22Rv1 (cell line): ENCODE data around the gene ZCWPW1.

ENCODE experiments used
- H3K27ac ChIP-seq: fragments of 450-650 bp; 2 replicates; pipeline ENCODE4 v1.5.1; 2017
- ZFX ChIP-seq: fragments of 450-650 bp; IDR thresholded peaks from 2 replicates; pipeline ENCODE4 v1.6.1; 2017; ENCODE audit warnings: antibody characterized with exemption, borderline replicate concordance
- TF ChIP-seq, protein P1 (sequence below): fragments of 450-650 bp; IDR thresholded peaks from 2 replicates; pipeline ENCODE4 v1.5.1; 2017; ENCODE audit warnings: mild to moderate bottlenecking

Gene ZCWPW1

DNA sequence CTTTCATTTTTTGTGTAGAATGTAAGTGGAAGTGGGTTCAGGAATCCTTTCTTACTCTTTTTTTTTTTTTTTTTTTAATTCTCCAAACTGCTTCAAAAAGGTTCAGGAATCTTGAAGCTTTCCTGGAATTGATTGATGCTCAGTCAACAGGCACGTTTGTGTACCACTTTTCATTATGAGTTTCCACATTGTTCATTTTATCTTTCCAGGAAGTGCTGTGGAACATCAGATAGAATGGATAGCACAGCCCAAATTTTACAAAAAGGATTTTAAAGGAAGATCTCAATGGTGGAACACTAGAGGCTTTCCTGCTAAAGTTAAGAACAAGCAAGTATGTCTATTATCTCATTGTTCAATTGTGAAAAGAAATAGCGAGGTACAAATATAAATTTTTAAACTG lies 9.7 kb upstream of the ZCWPW1 start:
- TF ChIP-seq, protein P1, sequence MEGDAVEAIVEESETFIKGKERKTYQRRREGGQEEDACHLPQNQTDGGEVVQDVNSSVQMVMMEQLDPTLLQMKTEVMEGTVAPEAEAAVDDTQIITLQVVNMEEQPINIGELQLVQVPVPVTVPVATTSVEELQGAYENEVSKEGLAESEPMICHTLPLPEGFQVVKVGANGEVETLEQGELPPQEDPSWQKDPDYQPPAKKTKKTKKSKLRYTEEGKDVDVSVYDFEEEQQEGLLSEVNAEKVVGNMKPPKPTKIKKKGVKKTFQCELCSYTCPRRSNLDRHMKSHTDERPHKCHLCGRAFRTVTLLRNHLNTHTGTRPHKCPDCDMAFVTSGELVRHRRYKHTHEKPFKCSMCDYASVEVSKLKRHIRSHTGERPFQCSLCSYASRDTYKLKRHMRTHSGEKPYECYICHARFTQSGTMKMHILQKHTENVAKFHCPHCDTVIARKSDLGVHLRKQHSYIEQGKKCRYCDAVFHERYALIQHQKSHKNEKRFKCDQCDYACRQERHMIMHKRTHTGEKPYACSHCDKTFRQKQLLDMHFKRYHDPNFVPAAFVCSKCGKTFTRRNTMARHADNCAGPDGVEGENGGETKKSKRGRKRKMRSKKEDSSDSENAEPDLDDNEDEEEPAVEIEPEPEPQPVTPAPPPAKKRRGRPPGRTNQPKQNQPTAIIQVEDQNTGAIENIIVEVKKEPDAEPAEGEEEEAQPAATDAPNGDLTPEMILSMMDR = no peak
- no peak for TF ChIP-seq ZFX
- peak overlapping the region; percentile 100; the same call in 1 of the 2 replicates for H3K27ac ChIP-seq

DNA sequence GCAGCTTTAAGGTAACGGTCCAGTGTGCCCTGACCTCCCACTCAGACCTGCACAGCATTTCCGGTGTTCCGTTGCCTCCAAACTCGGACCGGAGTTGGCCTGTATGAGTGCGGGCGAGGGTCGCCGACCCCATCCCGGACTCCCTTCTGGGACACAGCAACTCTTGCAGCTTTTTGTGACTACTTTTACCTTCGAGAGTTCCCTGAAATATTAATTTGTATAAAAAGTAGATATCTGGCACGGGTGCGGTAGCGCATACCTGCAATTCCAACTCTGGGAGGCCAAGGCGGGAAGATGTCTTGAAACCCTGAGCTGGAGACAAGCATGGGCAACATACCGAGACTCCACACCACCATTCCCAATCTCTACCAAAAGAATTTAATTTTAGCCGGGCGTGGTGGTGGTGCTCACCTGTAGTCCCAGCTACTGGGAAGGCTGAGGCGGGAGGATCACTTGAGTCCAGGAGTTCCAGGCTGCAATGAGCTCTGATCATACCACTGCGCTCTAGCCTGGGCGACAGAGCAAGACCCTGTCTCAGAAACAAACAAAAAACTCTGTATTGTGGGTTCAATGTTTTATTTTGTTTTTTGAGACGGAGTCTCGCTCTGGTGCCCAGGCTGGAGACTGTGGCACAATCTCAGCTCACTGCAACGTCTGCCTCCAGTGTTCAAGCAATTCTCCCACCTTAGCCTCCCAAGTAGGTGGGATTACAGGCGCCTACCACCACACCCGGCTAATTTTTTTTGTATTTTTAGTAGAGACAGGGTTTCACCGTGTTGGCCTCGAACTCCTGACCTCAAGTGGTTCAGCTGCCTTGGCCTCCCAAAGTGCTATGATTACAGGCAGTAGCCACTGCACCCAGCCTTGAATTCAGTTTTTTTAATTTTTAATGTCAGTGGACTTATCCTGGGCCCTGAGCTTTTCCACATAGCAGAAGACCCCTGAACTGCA lies 8.9 kb upstream of the ZCWPW1 start:
- no peak for TF ChIP-seq ZFX
- TF ChIP-seq, protein P1 = no peak
- H3K27ac ChIP-seq = peak overlapping the region; percentile 100

DNA sequence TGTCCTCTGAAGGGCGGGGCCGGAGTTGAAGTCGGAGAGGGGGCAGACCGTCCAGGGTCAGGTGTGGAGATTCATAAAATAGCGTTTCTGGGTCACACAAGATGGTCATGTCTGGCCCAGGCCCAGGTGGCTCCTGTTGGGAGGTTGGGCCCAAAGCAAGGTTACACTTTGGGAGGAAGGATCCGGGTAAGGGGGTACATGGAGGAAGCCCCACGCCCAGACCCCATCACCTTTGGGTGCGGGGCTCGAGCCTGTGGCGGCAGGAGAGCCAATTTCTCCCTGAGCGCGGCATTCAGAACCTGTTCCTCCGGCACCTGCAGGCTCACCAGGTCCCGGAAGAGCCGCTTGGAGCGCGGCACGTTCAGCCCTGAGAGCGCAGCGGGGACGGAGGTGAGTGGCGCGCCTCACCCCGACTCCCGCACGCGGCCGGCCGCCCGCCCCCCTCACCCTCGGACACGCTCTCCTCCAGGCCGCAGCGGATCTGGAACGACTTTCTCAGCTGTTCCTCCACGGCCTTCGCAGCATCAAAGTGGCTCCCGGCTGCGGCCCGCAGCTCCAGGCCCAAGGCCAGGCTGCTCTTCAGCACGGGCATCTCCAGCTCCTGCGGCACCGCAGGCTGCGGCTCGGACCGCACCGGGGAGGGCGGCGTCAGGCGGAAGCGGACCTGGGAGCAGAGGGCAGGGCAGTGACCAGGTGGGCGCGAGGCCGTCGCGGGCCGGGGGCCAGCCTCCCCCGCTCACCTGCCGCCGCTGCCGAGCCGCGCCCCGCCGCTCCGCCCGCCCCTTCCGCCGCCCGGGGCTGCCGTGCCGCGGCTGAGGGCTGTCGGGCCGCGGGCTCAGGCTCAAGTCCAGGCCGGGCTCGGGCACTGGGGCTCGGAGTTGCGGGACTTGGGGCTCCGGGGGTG lies 7.2 kb upstream of the ZCWPW1 start:
- H3K27ac ChIP-seq = peak overlapping the region; percentile 100
- no peak for TF ChIP-seq ZFX
- TF ChIP-seq, protein P1 = no peak

DNA sequence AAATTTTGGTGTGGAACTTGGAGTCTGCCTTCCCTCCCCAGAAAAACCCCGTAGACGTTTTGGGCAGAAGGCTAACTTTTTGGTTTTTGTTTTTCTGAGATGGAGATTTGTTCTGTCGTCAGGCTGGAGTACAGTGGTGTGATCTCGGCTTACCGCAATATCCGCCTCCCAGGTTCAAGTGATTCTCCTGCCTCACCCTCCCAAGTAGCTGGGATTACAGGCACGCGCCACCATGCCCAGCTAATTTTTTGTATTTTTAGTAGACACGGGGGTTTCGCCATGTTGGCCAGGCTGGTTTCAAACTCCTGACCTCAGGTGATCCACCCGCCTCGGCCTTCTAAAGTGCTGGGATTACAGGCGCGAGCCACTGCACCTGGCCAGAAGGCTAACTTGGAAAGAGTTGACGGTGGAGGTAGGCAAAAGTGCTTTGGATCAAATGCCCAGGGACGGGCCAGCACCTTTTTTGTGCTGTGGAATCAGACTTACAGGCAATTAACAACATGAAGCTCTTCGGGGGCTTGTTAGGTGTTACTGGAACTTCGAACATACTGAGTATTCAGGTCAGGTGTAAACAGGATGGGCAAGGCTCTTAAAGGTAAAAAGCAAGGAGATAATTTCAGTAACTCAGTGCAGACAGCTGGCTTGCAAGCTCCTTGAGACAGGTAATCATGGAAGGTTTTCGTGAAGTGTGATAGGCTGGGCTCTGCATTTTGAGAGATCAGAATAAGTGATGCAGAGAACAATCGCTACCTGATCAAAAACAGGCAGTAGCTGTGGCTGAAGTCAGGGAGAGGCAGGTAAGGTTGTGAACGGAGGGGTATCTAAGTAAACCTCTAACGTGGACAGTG lies 6.0 kb upstream of the ZCWPW1 start:
- H3K27ac ChIP-seq = peak overlapping the region; percentile 100
- no peak for TF ChIP-seq ZFX
- TF ChIP-seq, protein P1 = no peak

DNA sequence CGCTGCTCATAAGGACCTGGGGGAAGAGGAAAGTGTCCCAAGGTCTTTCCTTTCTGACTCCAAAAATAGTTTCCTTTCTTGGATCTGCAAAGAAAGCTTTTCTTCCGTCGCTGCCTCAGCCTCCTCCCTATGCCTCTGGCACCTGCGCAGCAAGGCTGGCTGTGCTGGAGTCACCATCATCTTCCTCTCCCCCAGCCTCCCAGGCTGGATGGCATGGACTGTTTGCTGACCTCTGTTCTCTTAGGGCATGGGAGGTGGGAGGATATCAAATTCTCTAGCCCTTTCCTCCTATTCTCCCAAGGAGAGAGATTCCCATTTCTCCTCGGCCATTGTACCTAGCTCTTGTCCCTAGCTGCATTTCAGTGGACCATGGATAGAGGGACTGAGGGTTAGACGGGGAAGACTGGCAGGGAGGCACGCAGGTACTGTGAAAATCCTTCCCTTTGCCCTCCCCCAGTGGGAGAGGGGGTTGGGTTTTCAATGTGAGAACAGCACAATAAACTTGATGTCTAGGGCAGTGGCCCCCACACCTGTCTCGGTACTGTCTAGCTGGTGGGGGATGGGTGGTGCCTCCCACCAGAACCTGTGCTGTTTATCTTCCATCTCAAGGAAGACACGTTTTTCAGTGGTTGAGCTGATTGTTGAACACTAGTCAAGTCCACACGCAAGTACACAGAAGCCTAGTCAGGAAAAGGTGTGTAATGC lies 5.2 kb upstream of the ZCWPW1 start:
- peak overlapping the region; percentile 100 for H3K27ac ChIP-seq
- TF ChIP-seq, protein P1 = no peak
- no peak for TF ChIP-seq ZFX

DNA sequence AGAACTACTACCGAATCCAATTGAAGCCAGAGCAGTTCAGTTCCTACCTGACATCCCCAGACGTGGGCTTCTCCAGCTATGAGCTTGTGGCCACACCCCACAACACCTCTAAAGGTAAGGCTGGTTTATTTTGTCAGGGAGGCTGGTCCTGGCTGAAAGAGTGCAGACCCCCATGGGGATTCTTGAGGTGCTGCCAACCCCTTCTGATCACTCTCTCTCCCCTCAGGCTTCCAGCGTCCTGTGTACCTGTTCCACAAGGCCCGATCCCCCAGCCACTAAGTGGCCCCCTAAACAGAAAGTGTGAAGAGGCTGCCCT lies 4.7 kb upstream of the ZCWPW1 start:
- peak overlapping the region; percentile 100 for H3K27ac ChIP-seq
- TF ChIP-seq, protein P1 = no peak
- TF ChIP-seq ZFX = no peak
